Measurements from ENCODE around the gene MLYCD.

Gene MLYCD

GRCh38 chr16:83970430-83970815 lies 71.5 kb downstream of the MLYCD start:
- no peak for DNase-seq (ENCODE audit: low spot score)

GRCh38 chr16:83971165-83972130 lies 72.5 kb downstream of the MLYCD start:
- DNase-seq (ENCODE audit: low spot score) = no peak

- DNase-seq (ENCODE audit: low spot score) = no peak
These were observed 73.5 kb downstream of the MLYCD start for GRCh38 chr16:83972256-83973008.

DNA sequence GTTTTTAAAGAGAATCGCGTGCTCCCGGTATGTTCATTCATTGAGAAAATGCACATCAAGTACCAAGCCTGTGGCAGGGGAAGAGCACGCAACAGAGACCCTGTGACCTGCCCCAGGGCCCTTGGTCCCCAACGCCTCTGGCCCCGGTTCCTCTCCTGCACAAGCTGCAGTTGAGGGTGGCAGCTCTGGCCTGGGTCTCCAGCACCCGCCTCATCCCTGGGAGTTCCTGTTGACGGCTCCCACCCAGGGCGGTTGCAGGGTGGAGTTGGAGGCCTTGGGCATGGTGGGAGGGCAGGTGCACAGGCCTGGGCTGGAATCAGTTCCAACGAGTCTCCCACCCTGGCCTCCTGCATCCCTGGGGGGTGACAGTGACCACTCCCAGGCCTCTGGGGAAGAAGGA lies 74.2 kb downstream of the MLYCD start:
- DNase-seq (ENCODE audit: low spot score) = no peak

DNA sequence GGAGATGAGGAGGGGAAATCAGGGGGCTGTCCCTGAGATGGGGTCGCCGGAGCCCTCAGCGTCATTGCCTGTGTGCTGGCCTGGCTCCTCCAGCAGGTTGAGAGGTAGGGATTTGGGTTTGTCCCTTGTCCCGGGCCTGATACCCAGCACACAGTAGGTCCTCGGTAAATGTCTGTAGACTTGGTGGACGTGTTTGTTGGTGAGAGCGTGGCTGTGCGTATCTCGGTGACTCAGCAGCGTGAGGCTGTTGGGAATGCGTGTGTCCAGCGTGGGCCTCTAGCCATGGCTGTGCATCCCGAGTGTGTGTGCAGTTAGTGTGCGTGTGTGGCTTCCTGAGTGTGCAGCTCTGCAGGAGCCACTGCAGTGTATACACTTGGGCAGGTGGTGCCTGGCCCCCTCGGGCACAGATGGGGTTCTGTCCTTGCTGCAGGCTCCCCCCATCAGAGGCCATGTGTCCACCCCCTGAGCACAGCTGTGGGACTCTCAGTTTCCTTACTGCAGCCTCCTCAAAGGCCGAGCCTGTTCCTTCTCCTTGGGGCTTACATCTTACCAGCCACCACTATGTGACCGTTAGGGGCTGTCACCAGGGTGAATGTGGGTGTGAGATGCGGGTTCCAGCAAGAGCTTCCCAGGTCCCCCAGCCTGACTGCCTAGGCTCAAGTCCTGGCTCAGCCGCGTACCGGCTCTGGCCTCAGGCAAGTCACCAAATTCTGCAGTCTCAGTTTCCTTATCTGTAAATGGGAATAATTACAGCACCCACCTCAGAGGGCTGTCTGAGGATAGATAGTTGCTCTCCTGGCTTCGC lies 74.9 kb downstream of the MLYCD start:
- no peak for DNase-seq (ENCODE audit: low spot score)

DNA sequence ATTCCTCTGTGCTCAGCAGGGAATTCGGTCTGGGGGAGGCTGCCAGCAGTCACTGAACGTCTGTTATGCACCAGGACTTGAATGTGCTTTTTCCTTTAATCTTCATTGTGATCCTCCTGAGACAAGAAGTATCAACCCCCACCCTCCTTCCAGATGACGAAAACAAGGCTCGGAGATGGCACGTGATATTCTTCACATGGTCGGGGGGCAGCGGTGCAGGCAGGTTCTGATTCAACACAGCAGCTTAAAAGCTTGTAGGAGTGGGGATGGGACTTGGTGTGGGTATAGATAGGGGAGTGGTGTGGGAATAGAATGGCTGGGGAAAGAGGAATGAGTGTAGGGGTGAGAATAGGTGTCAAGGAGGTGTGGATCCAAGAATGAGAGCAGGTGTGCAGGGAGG lies 75.6 kb downstream of the MLYCD start:
- DNase-seq (ENCODE audit: low spot score) = no peak

- no peak for DNase-seq (ENCODE audit: low spot score)
These were observed 76.8 kb downstream of the MLYCD start for GRCh38 chr16:83975590-83976260.
